Activated B cell treated with CpG ODN at 0.5 μM for 24 hours (primary cell): ENCODE measurements around the gene CHCHD1. TPM values are rescaled to one million over a fixed set of nuclear protein-coding genes. Genes with fewer than 3 reads are reported as not detected.

Experiments
- ATAC-seq: fragments of 200-7000 bp; cut with Tn5 transposase; one replicate; pipeline ENCODE4 v1.10.0; 2021; ENCODE audit warnings: low read depth, mild to moderate bottlenecking, moderate library complexity
- CTCF ChIA-PET: fragments of 350-600 bp; sonication (Branson Sonifier 250); formaldehyde crosslinking; loops from one replicate; lab custom pipeline; 2021; ENCODE audit warnings: antibody characterized with exemption; lab: Charles Lee
- POLR2A ChIA-PET: fragments of 350-600 bp; sonication (Branson Sonifier 250); formaldehyde crosslinking; loops from one replicate; lab custom pipeline; 2021; ENCODE audit warnings: antibody characterized with exemption; lab: Charles Lee
- DNase-seq: peaks from one replicate; pipeline ENCODE4 v3.0.0; 2022
- H3K27ac Mint-ChIP-seq: one replicate; pipeline ENCODE4 v1.8.0; 2020; ENCODE audit warnings: mixed read lengths
- H3K27me3 Mint-ChIP-seq: one replicate; pipeline ENCODE4 v1.8.0; 2021; ENCODE audit warnings: mixed read lengths
- H3K36me3 Mint-ChIP-seq: one replicate; pipeline ENCODE4 v1.8.0; 2021; ENCODE audit warnings: low read depth, mixed read lengths
- H3K4me1 Mint-ChIP-seq: one replicate; pipeline ENCODE4 v1.8.0; 2021; ENCODE audit warnings: mixed read lengths
- H3K4me3 Mint-ChIP-seq: one replicate; pipeline ENCODE4 v1.8.0; 2020; ENCODE audit warnings: mild to moderate bottlenecking, mixed read lengths
- H3K9me3 Mint-ChIP-seq: one replicate; pipeline ENCODE4 v1.8.0; 2020; ENCODE audit warnings: mixed read lengths
- CTCF ChIP-seq: fragments of 200-600 bp; IDR thresholded peaks from one replicate; pipeline ENCODE4 v1.8.0; 2022; ENCODE audit warnings: antibody characterized with exemption, mild to moderate bottlenecking
- intact Hi-C: fragments of 100-400 bp; cut with micrococcal nuclease; formaldehyde crosslinking; loops from one replicate; pipeline ENCODE4 v1.15.1; 2024
- total RNA-seq: library from RNA; stranded (reverse); gene quantifications from 2 replicates; pipeline ENCODE4 v1.2.3, GENCODE V29; 2022

CHCHD1 gene
- total RNA-seq, 1 donor from 2014 or later: 19.3 TPM

GRCh38 chr10:73814276-73814895, 32.5 kb downstream of the CHCHD1 start:
- Mint-ChIP-seq H3K4me1 (peaks cover 12% of the 10 kb centered on the region), H3K36me3 (peaks cover 40% of the 10 kb centered on the region), H3K27ac (no peak overlapping the region), H3K9me3 (no peaks in the 10 kb centered on the region), H3K27me3 (no peaks in the 10 kb centered on the region), H3K4me3 (no peak overlapping the region)
- DNase-seq: no peak
- POLR2A ChIA-PET: no interaction called here
- ATAC-seq: no peak
- CTCF ChIA-PET: no interaction called here
- intact Hi-C loops: loop anchor here (5.0 to 10.0 kb wide), 2 partner anchors 183 to 190 kb away; partner anchors contain the start of gene VCL
- TF ChIP-seq CTCF: no peak

DNA sequence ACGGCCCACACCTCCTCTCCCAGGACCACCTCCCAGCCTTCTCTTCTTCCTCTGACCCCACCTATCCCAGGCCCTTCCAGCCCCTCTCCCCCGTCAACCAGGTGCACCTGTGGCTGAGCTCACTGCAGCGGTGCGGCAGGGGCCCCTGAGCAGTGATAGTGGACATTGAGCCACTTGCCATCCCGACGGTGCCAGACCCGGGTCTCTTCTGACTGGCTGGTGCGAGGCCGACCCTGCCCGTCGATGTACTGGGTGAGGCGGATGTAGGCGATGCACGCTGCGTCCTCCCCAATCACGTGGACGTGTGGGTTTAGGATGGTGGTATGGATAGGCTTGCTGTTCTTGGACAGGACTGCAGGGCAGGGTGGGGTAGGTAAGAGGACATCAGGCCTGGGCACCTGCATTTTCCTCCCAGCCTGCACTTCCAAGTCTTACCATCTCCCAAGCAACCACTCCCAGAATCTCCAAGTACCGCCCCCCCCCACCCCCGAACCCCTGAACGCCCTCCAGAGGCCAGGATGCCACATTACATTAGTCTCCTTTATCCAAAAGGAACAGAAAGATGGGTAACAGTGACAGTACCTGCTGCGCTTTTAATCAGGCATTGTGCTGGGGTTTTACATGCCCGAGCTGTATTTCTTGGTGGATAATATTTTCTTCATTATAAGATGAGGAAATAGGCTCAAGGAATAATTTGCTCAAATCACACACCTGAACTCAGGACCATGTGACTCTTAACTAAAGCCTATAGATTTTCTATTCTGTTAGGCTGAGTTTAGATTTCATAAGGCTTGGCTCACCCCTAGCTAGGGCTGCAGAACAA, 33.3 kb downstream of the CHCHD1 start:
- intact Hi-C loops: loop anchor here (5.0 to 10.0 kb wide), 2 partner anchors 182 to 190 kb away; partner anchors contain the start of gene VCL
- no peak for TF ChIP-seq CTCF
- DNase-seq: no peak
- no peaks in the 10 kb centered on the region for H3K9me3 Mint-ChIP-seq
- ChIA-PET CTCF (no interaction called here), POLR2A (interaction anchor here (0.6 kb wide), 1 partner anchor 29 kb away, joined by 3 read pairs; no protein-coding TSS in a partner anchor)
- no peak overlapping the region for H3K4me3 Mint-ChIP-seq
- peaks cover 38% of the 10 kb centered on the region for H3K36me3 Mint-ChIP-seq
- no peak overlapping the region for H3K27ac Mint-ChIP-seq
- no peaks in the 10 kb centered on the region for H3K27me3 Mint-ChIP-seq
- H3K4me1 Mint-ChIP-seq: peaks cover 6% of the 10 kb centered on the region
- ATAC-seq: no peak

DNA sequence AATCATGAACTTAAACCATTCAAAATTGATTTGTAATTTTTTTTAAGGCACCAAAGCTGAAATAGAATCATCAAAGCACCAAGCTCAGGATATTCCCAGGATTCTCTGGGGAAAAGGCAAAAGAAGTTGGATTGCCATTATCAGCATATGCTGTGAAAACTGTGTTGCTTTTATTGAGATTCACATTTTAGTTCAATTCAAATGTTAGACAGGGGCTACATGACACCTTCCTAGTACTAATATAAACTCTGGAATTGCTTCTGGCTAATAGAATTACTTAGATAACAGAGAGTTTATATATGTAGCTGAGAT, 33.8 kb downstream of the CHCHD1 start:
- intact Hi-C loops: loop anchor here (10.0 kb wide), 1 partner anchor 191 kb away; no protein-coding TSS in a partner anchor
- no peak for DNase-seq
- POLR2A ChIA-PET: interaction anchor here (0.6 kb wide), 1 partner anchor 29 kb away, joined by 3 read pairs; no protein-coding TSS in a partner anchor
- Mint-ChIP-seq H3K27ac (no peak overlapping the region), H3K4me3 (no peak overlapping the region), H3K36me3 (peaks cover 37% of the 10 kb centered on the region), H3K4me1 (peaks cover under 1% of the 10 kb centered on the region), H3K9me3 (no peaks in the 10 kb centered on the region), H3K27me3 (no peaks in the 10 kb centered on the region)
- CTCF ChIA-PET: no interaction called here
- no peak for ATAC-seq
- TF ChIP-seq CTCF: no peak

DNA sequence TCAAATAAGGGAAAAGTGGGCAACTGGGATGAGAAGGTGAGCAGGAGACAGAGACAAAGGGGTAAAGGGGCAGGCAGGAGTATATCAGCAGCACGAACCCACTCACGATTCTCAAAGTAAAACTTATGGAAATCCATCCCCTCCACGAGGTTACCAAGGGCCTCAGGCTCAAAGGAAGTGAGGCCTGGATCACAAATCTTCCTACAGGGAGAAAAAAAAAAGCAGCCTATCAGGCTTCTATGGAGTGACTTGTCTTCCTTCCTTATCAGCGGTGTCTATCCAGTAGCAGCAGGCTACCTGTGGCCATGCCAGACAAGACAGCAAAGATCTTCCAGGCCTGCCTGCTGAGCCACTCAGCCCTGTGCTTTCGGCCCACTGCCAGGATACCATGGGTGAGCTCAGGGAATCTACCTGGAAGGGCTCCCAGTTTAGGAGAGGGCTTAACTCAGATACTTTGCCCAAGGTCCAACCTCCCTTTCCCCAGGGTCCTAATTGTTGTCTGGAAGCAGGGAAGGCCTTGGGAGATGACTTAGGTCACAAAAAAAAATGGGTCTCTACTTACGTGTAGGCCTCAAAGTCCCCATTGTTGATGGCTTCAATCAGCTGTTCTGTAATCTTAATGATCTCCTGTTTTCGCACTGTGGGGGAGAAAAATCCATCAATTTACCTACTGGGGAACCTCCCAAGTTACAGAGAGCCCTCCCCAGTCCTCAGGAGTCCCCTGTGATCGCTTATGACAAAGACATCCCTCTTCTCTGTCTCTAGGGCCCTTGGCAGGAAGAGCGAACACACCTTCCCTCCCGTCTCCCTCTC, 35.3 kb downstream of the CHCHD1 start:
- H3K9me3 Mint-ChIP-seq: no peaks in the 10 kb centered on the region
- H3K27me3 Mint-ChIP-seq: no peaks in the 10 kb centered on the region
- CTCF ChIA-PET: no interaction called here
- POLR2A ChIA-PET: no interaction called here
- no peaks in the 10 kb centered on the region for H3K4me1 Mint-ChIP-seq
- no peak for ATAC-seq
- no peak overlapping the region for H3K4me3 Mint-ChIP-seq
- DNase-seq: no peak
- intact Hi-C loops: loop anchor here (10.0 kb wide), 1 partner anchor 192 kb away; no protein-coding TSS in a partner anchor
- no peak for TF ChIP-seq CTCF
- H3K36me3 Mint-ChIP-seq: peaks cover 41% of the 10 kb centered on the region
- H3K27ac Mint-ChIP-seq: no peak overlapping the region
